Lower lobe of right lung (tissue), 2 donors: ENCODE data around the gene CNIH3. TPM values are rescaled to one million over a fixed set of nuclear protein-coding genes. Genes with fewer than 3 reads are reported as not detected.
"Not testable (repeated sequence)": the region's sequence is repeated elsewhere in the genome, so short reads cannot be mapped to it uniquely, and the experiment has no call there.

Source experiments
- ATAC-seq, 2 donors: fragments of 200-7000 bp; cut with Tn5 transposase; one replicate each; pipeline ENCODE4 v1.9.1; 2020 to 2022; ENCODE audit warnings: mild to moderate bottlenecking in 2 of 2, moderate library complexity in 2 of 2
- DNase-seq: peaks from one replicate; pipeline ENCODE4 v3.0.0-alpha.2; 2020
- H3K27ac ChIP-seq: fragments of 200-600 bp; one replicate; pipeline ENCODE4 v1.8.0; 2022
- H3K27me3 ChIP-seq: fragments of 200-600 bp; one replicate; pipeline ENCODE4 v1.8.0; 2022; ENCODE audit warnings: low read depth
- H3K36me3 ChIP-seq: fragments of 200-600 bp; one replicate; pipeline ENCODE4 v1.8.0; 2022; ENCODE audit warnings: mild to moderate bottlenecking
- H3K4me1 ChIP-seq: fragments of 200-600 bp; one replicate; pipeline ENCODE4 v1.8.0; 2022
- H3K4me3 ChIP-seq: fragments of 200-600 bp; one replicate; pipeline ENCODE4 v1.8.0; 2022; ENCODE audit warnings: mild to moderate bottlenecking
- H3K9me3 ChIP-seq: fragments of 200-600 bp; one replicate; pipeline ENCODE4 v1.8.0; 2022
- intact Hi-C: fragments of 100-400 bp; cut with DNase I; formaldehyde crosslinking; loops from one replicate; pipeline ENCODE4 v1.11.0; 2022
- total RNA-seq: library from RNA; stranded (reverse); fragmentation: NEBNext Ultra II Directional; extraction: Animal tissue kit (Norgen Biotek cat#: 25700); gene quantifications from one replicate; pipeline ENCODE4 v1.2.1, GENCODE V29; 2021
- TF ChIP-seq, protein P1 (sequence below): fragments of 200-600 bp; IDR thresholded peaks from one replicate; pipeline ENCODE4 v1.8.0; 2022; ENCODE audit warnings: antibody characterized with exemption, mild to moderate bottlenecking
- donor health status: DM: no; HTN: yes; CAD: no; lungs with severe emphysema.

CNIH3 gene
- total RNA-seq, 1 donor from 2014 or later: 2.1 TPM

DNA sequence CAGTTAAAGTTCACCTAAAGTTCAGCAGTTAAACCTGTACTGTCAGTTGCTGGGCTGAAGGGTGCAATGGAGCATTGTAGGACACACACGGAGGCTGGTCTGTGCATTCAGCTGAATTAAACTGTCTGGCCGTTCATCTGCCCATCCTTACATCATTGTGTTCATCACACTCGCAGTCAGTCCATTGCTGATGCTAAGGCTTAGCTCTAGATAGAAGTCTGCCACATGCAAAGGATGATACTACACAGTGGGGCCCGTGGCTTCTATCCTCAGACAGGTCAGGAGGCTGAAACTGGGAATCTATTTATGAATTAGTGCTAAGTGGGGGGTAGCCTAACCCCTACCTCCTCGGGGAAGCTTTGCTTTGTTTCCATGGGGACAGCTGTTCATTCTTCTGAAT lies 60.4 kb downstream of the CNIH3 start:
- Histone ChIP-seq H3K4me1 (no peaks in the 10 kb centered on the region), H3K9me3 (no peaks in the 10 kb centered on the region), H3K27me3 (no peaks in the 10 kb centered on the region), H3K36me3 (no peaks in the 10 kb centered on the region), H3K4me3 (no peak overlapping the region), H3K27ac (no peak overlapping the region)
- DNase-seq (no peak), ATAC-seq (no peak)
- intact Hi-C loops: no loop called here
- TF ChIP-seq, protein P1, sequence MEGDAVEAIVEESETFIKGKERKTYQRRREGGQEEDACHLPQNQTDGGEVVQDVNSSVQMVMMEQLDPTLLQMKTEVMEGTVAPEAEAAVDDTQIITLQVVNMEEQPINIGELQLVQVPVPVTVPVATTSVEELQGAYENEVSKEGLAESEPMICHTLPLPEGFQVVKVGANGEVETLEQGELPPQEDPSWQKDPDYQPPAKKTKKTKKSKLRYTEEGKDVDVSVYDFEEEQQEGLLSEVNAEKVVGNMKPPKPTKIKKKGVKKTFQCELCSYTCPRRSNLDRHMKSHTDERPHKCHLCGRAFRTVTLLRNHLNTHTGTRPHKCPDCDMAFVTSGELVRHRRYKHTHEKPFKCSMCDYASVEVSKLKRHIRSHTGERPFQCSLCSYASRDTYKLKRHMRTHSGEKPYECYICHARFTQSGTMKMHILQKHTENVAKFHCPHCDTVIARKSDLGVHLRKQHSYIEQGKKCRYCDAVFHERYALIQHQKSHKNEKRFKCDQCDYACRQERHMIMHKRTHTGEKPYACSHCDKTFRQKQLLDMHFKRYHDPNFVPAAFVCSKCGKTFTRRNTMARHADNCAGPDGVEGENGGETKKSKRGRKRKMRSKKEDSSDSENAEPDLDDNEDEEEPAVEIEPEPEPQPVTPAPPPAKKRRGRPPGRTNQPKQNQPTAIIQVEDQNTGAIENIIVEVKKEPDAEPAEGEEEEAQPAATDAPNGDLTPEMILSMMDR: no peak

- Histone ChIP-seq H3K4me1 (no peaks in the 10 kb centered on the region), H3K36me3 (no peaks in the 10 kb centered on the region), H3K4me3 (no peak overlapping the region), H3K27me3 (no peaks in the 10 kb centered on the region), H3K27ac (no peak overlapping the region), H3K9me3 (no peaks in the 10 kb centered on the region)
- ATAC-seq: no peak
- intact Hi-C loops: no loop called here
- no peak for DNase-seq
- TF ChIP-seq, protein P1: no peak
These were observed 62.1 kb downstream of the CNIH3 start for GRCh38 chr1:224678168-224678567.

- DNase-seq (no peak), ATAC-seq (no peak)
- H3K4me1 ChIP-seq: no peaks in the 10 kb centered on the region
- intact Hi-C loops: no loop called here
- H3K4me3 ChIP-seq: no peak overlapping the region
- no peaks in the 10 kb centered on the region for H3K9me3 ChIP-seq
- no peak overlapping the region for H3K27ac ChIP-seq
- no peaks in the 10 kb centered on the region for H3K27me3 ChIP-seq
- TF ChIP-seq, protein P1: no peak
- H3K36me3 ChIP-seq: no peaks in the 10 kb centered on the region
These were observed 63.5 kb downstream of the CNIH3 start for GRCh38 chr1:224679606-224680005.

GRCh38 chr1:224681816-224682215 lies 65.7 kb downstream of the CNIH3 start:
- no peak overlapping the region for H3K4me3 ChIP-seq
- TF ChIP-seq, protein P1: no peak
- no peak overlapping the region for H3K27ac ChIP-seq
- no peak for DNase-seq
- ATAC-seq: no peak
- no peaks in the 10 kb centered on the region for H3K27me3 ChIP-seq
- intact Hi-C loops: no loop called here
- no peaks in the 10 kb centered on the region for H3K4me1 ChIP-seq
- H3K9me3 ChIP-seq: no peaks in the 10 kb centered on the region
- H3K36me3 ChIP-seq: no peaks in the 10 kb centered on the region

- Histone ChIP-seq H3K4me3 (no peak overlapping the region), H3K9me3 (no peaks in the 10 kb centered on the region), H3K27ac (no peak overlapping the region), H3K36me3 (no peaks in the 10 kb centered on the region), H3K27me3 (no peaks in the 10 kb centered on the region), H3K4me1 (no peaks in the 10 kb centered on the region)
- ATAC-seq: no peak
- TF ChIP-seq, protein P1: no peak
- intact Hi-C loops: no loop called here
- no peak for DNase-seq
These were observed 67.8 kb downstream of the CNIH3 start for GRCh38 chr1:224683936-224684335.

DNA sequence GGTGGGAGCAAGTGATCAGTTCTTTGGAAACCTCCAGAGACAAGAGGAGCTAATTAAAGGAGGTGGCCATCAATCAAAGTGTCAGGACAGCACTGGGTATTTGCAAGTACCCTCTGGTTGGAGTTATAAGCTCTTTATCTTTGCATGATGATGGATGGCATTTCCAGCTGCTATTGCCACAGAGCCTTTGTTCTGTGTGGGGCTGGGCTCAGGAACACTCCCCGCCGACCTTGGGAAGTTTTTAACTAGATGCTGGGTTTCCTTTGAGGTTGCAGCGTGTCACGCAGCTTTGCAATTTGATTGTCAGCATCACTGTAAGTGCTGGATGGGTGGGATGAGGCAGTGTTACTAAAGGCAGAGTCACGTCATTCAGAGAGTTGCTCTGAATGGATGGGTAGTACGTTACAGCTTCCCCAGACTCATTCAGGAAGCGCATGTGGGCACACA lies 68.9 kb downstream of the CNIH3 start:
- TF ChIP-seq, protein P1: no peak
- ATAC-seq (no peak), DNase-seq (no peak)
- H3K27ac ChIP-seq: no peak overlapping the region
- no peaks in the 10 kb centered on the region for H3K4me1 ChIP-seq
- H3K27me3 ChIP-seq: no peaks in the 10 kb centered on the region
- no peaks in the 10 kb centered on the region for H3K36me3 ChIP-seq
- intact Hi-C loops: no loop called here
- H3K9me3 ChIP-seq: no peaks in the 10 kb centered on the region
- no peak overlapping the region for H3K4me3 ChIP-seq

DNA sequence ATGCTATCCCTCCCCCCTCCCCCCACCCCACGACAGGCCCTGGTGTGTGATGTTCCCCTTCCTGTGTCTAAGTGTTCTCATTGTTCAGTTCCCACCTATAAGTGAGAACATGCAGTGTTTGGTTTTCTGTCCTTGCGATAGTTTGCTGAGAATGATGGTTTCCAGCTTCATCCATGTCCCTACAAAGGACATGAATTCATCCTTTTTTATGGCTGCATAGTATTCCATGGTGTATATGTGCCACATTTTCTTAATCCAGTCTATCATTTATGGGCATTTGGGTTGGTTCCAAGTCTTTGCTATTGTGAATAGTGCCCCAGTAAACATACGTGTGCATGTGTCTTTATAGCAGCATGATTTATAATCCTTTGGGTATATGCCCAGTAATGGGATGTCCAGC lies 70.0 kb downstream of the CNIH3 start:
- H3K9me3 ChIP-seq, H3K27ac ChIP-seq, H3K4me3 ChIP-seq, intact Hi-C loops, ATAC-seq, H3K36me3 ChIP-seq, H3K4me1 ChIP-seq, H3K27me3 ChIP-seq, DNase-seq: not testable (repeated sequence)
